K562 (cell line): Measurements from ENCODE around the gene CLSTN1. TPM values are rescaled to one million over a fixed set of nuclear protein-coding genes. Genes with fewer than 3 reads are reported as not detected.
A peak's percentile ranks its signal among the peaks of the same experiment; 100 is the strongest.

ENCODE experiments used
- ATAC-seq: fragments of 200-7000 bp; cut with Tn5 transposase; 3 replicates; pipeline ENCODE4 v1.9.1; 2020; ENCODE audit warnings: moderate library complexity
- BruUV-seq: library from RNA; stranded (reverse); fragments of 400-500 nt; replicated peaks from 2 replicates; lab custom pipeline; 2021; lab: Mats Ljungman, UMichigan
- CTCF ChIA-PET: fragments of 300-600 bp; formaldehyde crosslinking; extraction: SDS; loops from one replicate; lab custom pipeline; 2021; ENCODE audit warnings: low intra/inter-chr PET ratio; lab: Yijun Ruan, JAX
- POLR2A ChIA-PET: fragments of 300-600, 350-650 bp; sonication (Branson Sonifier 250); formaldehyde crosslinking; extraction: SDS; loops from one replicate; lab custom pipeline; 2021; ENCODE audit warnings: antibody characterized with exemption, inconsistent platforms; lab: Yijun Ruan, JAX
- DNase-seq, 4 experiments: peaks; one replicate each; pipeline versions ENCODE4 v3.0.0 to v3.0.0-alpha.2; 2011 to 2018; ENCODE audit warnings: low spot score in 3 of 4, mixed read lengths in 3 of 4; ENCODE audit errors: extremely low read depth in 1 of 4
- FAIRE-seq: peaks from 2 replicates; lab custom pipeline; 2011; peaks lifted over from hg19 to GRCh38; lab: Jason Lieb, UNC
- H2AFZ ChIP-seq: 2 replicates; pipeline ENCODE4 v1.6.0; 2011; ENCODE audit warnings: low read depth, low read length, control low read depth, inconsistent platforms
- H3K27ac ChIP-seq: fragments of 200-600 bp; 3 replicates; pipeline ENCODE4 v1.8.0; 2011; ENCODE audit warnings: low read depth, mild to moderate bottlenecking, control low read depth, inconsistent platforms, low read length, moderate library complexity, mixed read lengths; ENCODE audit errors: extremely low read depth
- H3K27me3 ChIP-seq, 2 experiments: fragments of 300-600 bp in 1 of 2; 2 replicates in 1 of 2; 3 replicates in 1 of 2; pipeline versions ENCODE4 v1.6.0 to v1.8.0; 2011; ENCODE audit warnings: inconsistent platforms in 2 of 2, low read length in 2 of 2, mild to moderate bottlenecking in 1 of 2, mixed read lengths in 1 of 2, moderate library complexity in 1 of 2; ENCODE audit not compliant: control insufficient read depth in 2 of 2, insufficient read depth in 2 of 2
- H3K36me3 ChIP-seq: fragments of 300-600 bp; 3 replicates; pipeline ENCODE4 v1.8.0; 2011; ENCODE audit warnings: mild to moderate bottlenecking, low read length, inconsistent platforms; ENCODE audit not compliant: control insufficient read depth, insufficient read depth
- H3K4me1 ChIP-seq, 2 experiments: fragments of 200-600 bp in 1 of 2; replicated peaks in 1 of 2; 2 replicates in 1 of 2; 3 replicates in 1 of 2; pipeline versions ENCODE4 v1.5.1 to v1.8.0; 2011; ENCODE audit warnings: inconsistent platforms in 2 of 2, low read length in 2 of 2, mild to moderate bottlenecking in 1 of 2, mixed read lengths in 1 of 2, moderate library complexity in 1 of 2; ENCODE audit not compliant: control insufficient read depth in 2 of 2, insufficient read depth in 2 of 2
- H3K4me2 ChIP-seq: 2 replicates; pipeline ENCODE4 v1.6.1; 2011; ENCODE audit warnings: low read length, control low read depth, inconsistent platforms, mixed read lengths; ENCODE audit not compliant: insufficient read depth
- H3K4me3 ChIP-seq: fragments of 200-600 bp; sonication (generic), shearing (Covaris generic); 2 replicates; pipeline ENCODE4 v1.5.1; 2016; ENCODE audit warnings: control low read depth, inconsistent platforms
- H3K79me2 ChIP-seq: fragments of 200-600 bp; 3 replicates; pipeline ENCODE4 v1.8.0; 2011; ENCODE audit warnings: low read length, inconsistent platforms; ENCODE audit not compliant: control insufficient read depth, insufficient read depth
- H3K9ac ChIP-seq, 2 experiments: 2 replicates each; pipeline versions ENCODE4 v1.6.0 to v1.6.1; 2011; ENCODE audit warnings: low read depth in 2 of 2, low read length in 2 of 2, control low read depth in 1 of 2, inconsistent platforms in 1 of 2, mild to moderate bottlenecking in 1 of 2, mixed read lengths in 1 of 2; ENCODE audit not compliant: insufficient read depth in 1 of 2
- H3K9me1 ChIP-seq: one replicate; pipeline ENCODE4 v1.6.0; 2011; ENCODE audit warnings: inconsistent platforms, mild to moderate bottlenecking, low read length, moderate library complexity; ENCODE audit not compliant: control insufficient read depth, insufficient read depth
- H3K9me3 ChIP-seq: replicated peaks from 2 replicates; pipeline ENCODE4 v1.5.1; 2011; ENCODE audit warnings: low read depth, low read length, inconsistent platforms; ENCODE audit not compliant: control insufficient read depth, insufficient read depth
- H4K20me1 ChIP-seq: replicated peaks from 2 replicates; pipeline ENCODE4 v1.6.1; 2011; ENCODE audit warnings: low read length, inconsistent platforms, mixed read lengths; ENCODE audit not compliant: control insufficient read depth, insufficient read depth
- ARID1B ChIP-seq: fragments of 450-650 bp; IDR thresholded peaks from 2 replicates; pipeline ENCODE4 v1.6.1; 2016; ENCODE audit warnings: antibody characterized with exemption, mild to moderate bottlenecking, inconsistent platforms
- CREB1 ChIP-seq, 2 experiments: sonication (generic) in 1 of 2; formaldehyde crosslinking in 1 of 2; IDR thresholded peaks; 2 replicates each; pipeline versions ENCODE4 v1.6.1 to v1.8.0; 2012 to 2022; ENCODE audit warnings: inconsistent platforms in 1 of 2, mild to moderate bottlenecking in 1 of 2, missing genetic modification reagents in 1 of 2, moderate library complexity in 1 of 2
- DLX4 ChIP-seq: fragments of 250-450 bp; sonication (Bioruptor Pico); IDR thresholded peaks from 2 replicates; pipeline ENCODE4 v1.6.1; 2021; ENCODE audit warnings: mild to moderate bottlenecking
- EP300 ChIP-seq: IDR thresholded peaks from 2 replicates; pipeline ENCODE4 v1.6.1; 2012; ENCODE audit warnings: low read length, improper control_type of control experiment
- ETV5 ChIP-seq: sonication (generic); formaldehyde crosslinking; IDR thresholded peaks from 2 replicates; pipeline ENCODE4 v1.4.0; 2020; ENCODE audit warnings: low read depth, mild to moderate bottlenecking, missing genetic modification reagents
- FOXA3 ChIP-seq, 2 experiments: fragments of 450-650 bp in 1 of 2; sonication (generic) in 1 of 2; formaldehyde crosslinking; IDR thresholded peaks in 1 of 2; conservative IDR thresholded peaks in 1 of 2; 2 replicates each; pipeline versions ENCODE4 v1.4.0 to v1.8.0; 2020 to 2022; ENCODE audit warnings: mild to moderate bottlenecking in 2 of 2, missing genetic modification reagents in 1 of 2
- GATAD2B ChIP-seq: fragments of 450-650 bp; IDR thresholded peaks from 2 replicates; pipeline ENCODE4 v1.6.1; 2017; ENCODE audit warnings: mild to moderate bottlenecking, borderline replicate concordance
- KLF6 ChIP-seq: fragments of 250-450 bp; sonication (Bioruptor Pico); IDR thresholded peaks from 2 replicates; pipeline ENCODE4 v1.4.0; 2020; ENCODE audit warnings: mild to moderate bottlenecking, moderate library complexity, borderline replicate concordance
- LEF1 ChIP-seq: fragments of 450-650 bp; IDR thresholded peaks from 2 replicates; pipeline ENCODE4 v1.6.1; 2016; ENCODE audit warnings: mild to moderate bottlenecking
- PATZ1 ChIP-seq: fragments of 250-450 bp; sonication (Bioruptor Pico); IDR thresholded peaks from 2 replicates; pipeline ENCODE4 v1.5.0; 2020; ENCODE audit warnings: mild to moderate bottlenecking, borderline replicate concordance
- STAG1 ChIP-seq: sonication (generic); formaldehyde crosslinking; IDR thresholded peaks from 2 replicates; pipeline ENCODE4 v1.5.0; 2020; ENCODE audit warnings: missing genetic modification reagents, borderline replicate concordance
- TARDBP ChIP-seq: fragments of 450-650 bp; IDR thresholded peaks from 2 replicates; pipeline ENCODE4 v1.6.1; 2016
- ZNF121 ChIP-seq: sonication (generic); formaldehyde crosslinking; conservative IDR thresholded peaks from 2 replicates; pipeline ENCODE4 v1.8.0; 2022; ENCODE audit warnings: missing genetic modification reagents
- ZNF197 ChIP-seq: fragments of 200-800 bp; sonication (Bioruptor generic); IDR thresholded peaks from 2 replicates; pipeline ENCODE4 v1.6.1; 2016; ENCODE audit warnings: low read depth, missing genetic modification characterization, missing compliant biosample characterization
- ZNF212 ChIP-seq: fragments of 450-650 bp; formaldehyde crosslinking; IDR thresholded peaks from 2 replicates; pipeline ENCODE4 v1.4.0; 2020; ENCODE audit warnings: mild to moderate bottlenecking
- ZNF445 ChIP-seq: fragments of 250-450 bp; sonication (Bioruptor Pico); IDR thresholded peaks from 2 replicates; pipeline ENCODE4 v1.4.0; 2020; ENCODE audit warnings: low read depth, mild to moderate bottlenecking, moderate library complexity
- WGBS: fragments of 100-300 bp; shearing (Covaris generic); methylation state at CpG from one replicate; pipeline ENCODE4 v1.1.6; 2016; ENCODE audit warnings: low coverage, mixed read lengths; ENCODE audit not compliant: insufficient coverage; ENCODE audit errors: missing lambda C conversion rate; 5-methylcytosine and 5-hydroxymethylcytosine counted together
- in situ Hi-C: fragments of 300-500 bp; cut with MboI; formaldehyde crosslinking; loops from 4 replicates; pipeline ENCODE4 v1.15.0; 2018; ENCODE audit warnings: inconsistent platforms, mixed read lengths
- intact Hi-C: fragments of 100-400 bp; cut with micrococcal nuclease; formaldehyde crosslinking; loops from 2 replicates; pipeline ENCODE4 v1.14.2; 2022
- polyA plus RNA-seq, 8 experiments: library from polyadenylated mRNA; depleted of rRNA in 4 of 8; stranded (reverse) in 5 of 8; unstranded in 3 of 8; fragments of >200 nt; fragmentation: Nextera tagmentation in 2 of 8; fragmentation: Illumina TruSeq in 1 of 8; extraction: Ambion mirVana in 2 of 8; extraction: Trizol in 1 of 8; gene quantifications; 2 replicates each; pipeline versions ENCODE4 v1.2.1 to v1.2.3, GENCODE V29; 2011 to 2014; ENCODE audit warnings: inconsistent platforms in 1 of 8, missing spikeins in 1 of 8
- total RNA-seq, 7 experiments: library from RNA; depleted of rRNA in 6 of 7; stranded (reverse); fragments of >200 nt in 6 of 7; fragmentation: Illumina TruSeq in 2 of 7; extraction: Trizol in 2 of 7; gene quantifications; 2 replicates each; pipeline versions ENCODE4 v1.2.1 to v1.2.3, GENCODE V29; 2011 to 2021; ENCODE audit warnings: low replicate concordance in 1 of 7

The CLSTN1 gene
- total and polyA plus RNA-seq, 9 of the 15 experiments (the other 6 are each of a cell fraction or from before 2014, with no cell fraction given) = 1.1 to 32.5 (median 13.3) TPM

- POLR2A ChIA-PET = interaction anchor here (0.7 to 1.4 kb wide), 2 partner anchors 9 to 16 kb away, joined by 3 to 4 read pairs; no protein-coding TSS in a partner anchor
These were observed 113.7 kb downstream of the CLSTN1 start for GRCh38 chr1:9710037-9710436.

GRCh38 chr1:9706178-9706577 is 117.6 kb downstream of the CLSTN1 start:
- in situ Hi-C loops (no loop called here), intact Hi-C loops (no loop called here)
- Histone ChIP-seq H3K4me2 (no peak overlapping the region), H4K20me1 (no peaks in the 10 kb centered on the region), H3K9me1 (no peaks in the 10 kb centered on the region), H3K27me3 (no peaks in the 10 kb centered on the region), H3K4me1 (peaks cover 3% of the 10 kb centered on the region in 2 experiments; a peak in 3 of 5 replicates), H3K79me2 (no peaks in the 10 kb centered on the region), H3K9me3 (no peaks in the 10 kb centered on the region), H3K4me3 (no peak overlapping the region), H3K27ac (no peak overlapping the region), H2AFZ (no peak overlapping the region), H3K9ac (no peak overlapping the region), H3K36me3 (no peaks in the 10 kb centered on the region)
- TF ChIP-seq KLF6 (CRISPR knock-in tag) = no peak
- TF ChIP-seq ETV5 (CRISPR knock-in tag) = no peak
- no peak for TF ChIP-seq CREB1 (IDR thresholded peaks at IDR 0.05)
- no peak for TF ChIP-seq CREB1 (CRISPR knock-in tag; IDR thresholded peaks at IDR 0.05)
- no peak for TF ChIP-seq PATZ1 (CRISPR knock-in tag)
- no peak for TF ChIP-seq FOXA3 (CRISPR knock-in tag; conservative IDR thresholded peaks at IDR 0.05 in 1 of 2, IDR thresholded peaks at IDR 0.05 in 1 of 2)
- TF ChIP-seq ZNF121 (CRISPR knock-in tag) = peak; percentile 90
- no peak for TF ChIP-seq LEF1
- no peak for TF ChIP-seq GATAD2B
- 57% methylated on average over 4 of the region's 4 CpGs for WGBS
- no peak for ATAC-seq
- BruUV-seq = no TSS peak
- DNase-seq = no peak
- CTCF ChIA-PET = no interaction called here
- POLR2A ChIA-PET = interaction anchor here (0.6 to 0.7 kb wide), 3 partner anchors 9 to 682 kb away, joined by 3 read pairs; no protein-coding TSS in a partner anchor
- no peak for FAIRE-seq

More at GRCh38 chr1:9710037-9710436, 113.7 kb downstream of the CLSTN1 start:
- H3K36me3 ChIP-seq = no peaks in the 10 kb centered on the region
- H3K9ac ChIP-seq = peak overlapping the region in 1 of 2 experiments; percentile 79; a peak in 1 of 4 replicates
- FAIRE-seq (no peak), ATAC-seq (no peak), DNase-seq (no peak)
- no peak overlapping the region for H3K4me3 ChIP-seq
- no peaks in the 10 kb centered on the region for H3K9me1 ChIP-seq
- 73% methylated on average over 8 of the region's 8 CpGs for WGBS
- intact Hi-C loops = no loop called here
- CTCF ChIA-PET = no interaction called here
- no peak overlapping the region for H3K4me2 ChIP-seq
- no peak for TF ChIP-seq DLX4
- TF ChIP-seq EP300 = no peak
- no peak for TF ChIP-seq ZNF197 (CRISPR knock-in tag)
- no peak for TF ChIP-seq TARDBP
- no peak for TF ChIP-seq ZNF445
- TF ChIP-seq ZNF212 (CRISPR knock-in tag) = no peak
- no peak for TF ChIP-seq ARID1B
- TF ChIP-seq STAG1 (CRISPR knock-in tag) = no peak
- H3K27ac ChIP-seq = no peak overlapping the region
- in situ Hi-C loops = no loop called here
- no peaks in the 10 kb centered on the region for H3K79me2 ChIP-seq
- no peaks in the 10 kb centered on the region for H4K20me1 ChIP-seq
- no peaks in the 10 kb centered on the region for H3K27me3 ChIP-seq
- H3K4me1 ChIP-seq = peaks cover 21 to 25% of the 10 kb centered on the region in 2 experiments
- no TSS peak for BruUV-seq
- no peak overlapping the region for H2AFZ ChIP-seq
- H3K9me3 ChIP-seq = no peaks in the 10 kb centered on the region
